ENCODE results near the gene ACTR5. TPM values are rescaled to one million over a fixed set of nuclear protein-coding genes. Genes with fewer than 3 reads are reported as not detected.

The ACTR5 gene
- total RNA-seq (8.4 TPM), polyA plus RNA-seq (ENCODE audit: insufficient read depth, low read depth, low replicate concordance) (5.8 TPM)
- long read RNA-seq, donor 1, partial matches to known transcripts, result 0 of 1 reads
- long read RNA-seq, donor 1, other reads (novel, unspliced or antisense), result 0 of 1 reads
- long read RNA-seq, donor 2, partial matches to known transcripts, result 0 of 1 reads
- long read RNA-seq, donor 2, other reads (novel, unspliced or antisense), result 0 of 1 reads
- long read RNA-seq, donor 3, partial matches to known transcripts, result 0 of 3 reads
- long read RNA-seq, donor 3, other reads (novel, unspliced or antisense), result 0 of 3 reads
- long read RNA-seq, donor 4, partial matches to known transcripts, result 0 of 1 reads
- long read RNA-seq, donor 4, other reads (novel, unspliced or antisense), result 0 of 1 reads
- long read RNA-seq, donor 5, result 0 reads
- long read RNA-seq, donor 6, partial matches to known transcripts, result 0 of 2 reads
- long read RNA-seq, donor 6, other reads (novel, unspliced or antisense), result 0 of 2 reads
- long read RNA-seq, donor 7, transcript ACTR5-201 (9 exons, 2,565 nt), result major isoform, 7 of 14 reads
- long read RNA-seq, donor 7, partial matches to known transcripts, result 1 of 14 reads
- long read RNA-seq, donor 7, other reads (novel, unspliced or antisense), result 6 of 14 reads
- long read RNA-seq, donor 8, partial matches to known transcripts, result 0 of 1 reads
- long read RNA-seq, donor 8, other reads (novel, unspliced or antisense), result 0 of 1 reads
- long read RNA-seq, donor 9, result 0 reads
- long read RNA-seq, donor 10, partial matches to known transcripts, result 0 of 1 reads
- long read RNA-seq, donor 10, other reads (novel, unspliced or antisense), result 0 of 1 reads

- Histone ChIP-seq H3K27me3 (ENCODE audit: control insufficient read depth, insufficient read depth, low read length) (no peaks in the 10 kb centered on the region), H3K9me3 (ENCODE audit: control insufficient read depth in 2 of 3, insufficient read depth in 1 of 3, low read length in 3 of 3) (no peaks in the 10 kb centered on the region), H3K4me1 (ENCODE audit: control insufficient read depth in 2 of 3, insufficient read depth in 2 of 3, low read depth in 1 of 3, low read length in 3 of 3) (peaks cover 3 to 10% (median 8%) of the 10 kb centered on the region in 3 donors), H3K9ac (ENCODE audit: low read length in 3 of 3) (peak within 1 kb of the TSS; percentile 50 to 83 (median 76)), H3K27ac (ENCODE audit: low read depth in 2 of 2, low read length in 2 of 2) (peak within 1 kb of the TSS; percentile 72 to 92), H3K36me3 (ENCODE audit: control insufficient read depth in 2 of 3, insufficient read depth in 3 of 3, low read length in 3 of 3) (no peaks in the 10 kb centered on the region), H3K4me3 (ENCODE audit: low read length in 3 of 3) (peak within 1 kb of the TSS; percentile 65 to 92 (median 78))
- TF ChIP-seq, protein P1, sequence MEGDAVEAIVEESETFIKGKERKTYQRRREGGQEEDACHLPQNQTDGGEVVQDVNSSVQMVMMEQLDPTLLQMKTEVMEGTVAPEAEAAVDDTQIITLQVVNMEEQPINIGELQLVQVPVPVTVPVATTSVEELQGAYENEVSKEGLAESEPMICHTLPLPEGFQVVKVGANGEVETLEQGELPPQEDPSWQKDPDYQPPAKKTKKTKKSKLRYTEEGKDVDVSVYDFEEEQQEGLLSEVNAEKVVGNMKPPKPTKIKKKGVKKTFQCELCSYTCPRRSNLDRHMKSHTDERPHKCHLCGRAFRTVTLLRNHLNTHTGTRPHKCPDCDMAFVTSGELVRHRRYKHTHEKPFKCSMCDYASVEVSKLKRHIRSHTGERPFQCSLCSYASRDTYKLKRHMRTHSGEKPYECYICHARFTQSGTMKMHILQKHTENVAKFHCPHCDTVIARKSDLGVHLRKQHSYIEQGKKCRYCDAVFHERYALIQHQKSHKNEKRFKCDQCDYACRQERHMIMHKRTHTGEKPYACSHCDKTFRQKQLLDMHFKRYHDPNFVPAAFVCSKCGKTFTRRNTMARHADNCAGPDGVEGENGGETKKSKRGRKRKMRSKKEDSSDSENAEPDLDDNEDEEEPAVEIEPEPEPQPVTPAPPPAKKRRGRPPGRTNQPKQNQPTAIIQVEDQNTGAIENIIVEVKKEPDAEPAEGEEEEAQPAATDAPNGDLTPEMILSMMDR (IDR thresholded peaks at IDR 0.05; ENCODE audit: borderline replicate concordance, extremely low read depth, insufficient read depth), result no peak
- DNase-seq (peak; percentile 95 to 97 (median 96)), FAIRE-seq (no peak)
- intact Hi-C loops (cut with DNase I), result no loop called here
Observed at GRCh38 chr20:38748097-38748860, at the start of gene ACTR5. Gene ACTR5, plus strand, starts transcription at chr20:38748460. Its CDS starts 19 bp downstream, at chr20:38748479.

GRCh38 chr20:38698541-38698940 lies 49.7 kb upstream of the ACTR5 start:
- H3K27ac ChIP-seq (ENCODE audit: low read depth in 2 of 2, low read length in 2 of 2), result no peak overlapping the region
- H3K36me3 ChIP-seq (ENCODE audit: control insufficient read depth in 2 of 3, insufficient read depth in 3 of 3, low read length in 3 of 3), result no peaks in the 10 kb centered on the region
- intact Hi-C loops (cut with DNase I), result no loop called here
- H3K9ac ChIP-seq (ENCODE audit: low read length in 3 of 3), result no peak overlapping the region
- DNase-seq (no peak), FAIRE-seq (no peak)
- H3K4me1 ChIP-seq (ENCODE audit: control insufficient read depth in 2 of 3, insufficient read depth in 2 of 3, low read depth in 1 of 3, low read length in 3 of 3), result no peaks in the 10 kb centered on the region
- H3K9me3 ChIP-seq (ENCODE audit: control insufficient read depth in 2 of 3, insufficient read depth in 1 of 3, low read length in 3 of 3), result no peaks in the 10 kb centered on the region
- TF ChIP-seq, protein P1 (IDR thresholded peaks at IDR 0.05; ENCODE audit: borderline replicate concordance, extremely low read depth, insufficient read depth), result no peak
- H3K4me3 ChIP-seq (ENCODE audit: low read length in 3 of 3), result no peak overlapping the region
- H3K27me3 ChIP-seq (ENCODE audit: control insufficient read depth, insufficient read depth, low read length), result no peaks in the 10 kb centered on the region

GRCh38 chr20:38700141-38700540 lies 48.1 kb upstream of the ACTR5 start:
- FAIRE-seq, result no peak
- H3K27me3 ChIP-seq (ENCODE audit: control insufficient read depth, insufficient read depth, low read length), result no peaks in the 10 kb centered on the region

More at GRCh38 chr20:38700141-38700540, 48.1 kb upstream of the ACTR5 start:
- Histone ChIP-seq H3K36me3 (ENCODE audit: control insufficient read depth in 2 of 3, insufficient read depth in 3 of 3, low read length in 3 of 3) (no peaks in the 10 kb centered on the region), H3K9me3 (ENCODE audit: control insufficient read depth in 2 of 3, insufficient read depth in 1 of 3, low read length in 3 of 3) (no peaks in the 10 kb centered on the region), H3K27ac (ENCODE audit: low read depth in 2 of 2, low read length in 2 of 2) (no peak overlapping the region), H3K9ac (ENCODE audit: low read length in 3 of 3) (no peak overlapping the region), H3K4me1 (ENCODE audit: control insufficient read depth in 2 of 3, insufficient read depth in 2 of 3, low read depth in 1 of 3, low read length in 3 of 3) (no peaks in the 10 kb centered on the region), H3K4me3 (ENCODE audit: low read length in 3 of 3) (no peak overlapping the region)
- TF ChIP-seq, protein P1 (IDR thresholded peaks at IDR 0.05; ENCODE audit: borderline replicate concordance, extremely low read depth, insufficient read depth), result no peak
- no peak for DNase-seq
- intact Hi-C loops (cut with DNase I), result no loop called here

All from kidney (tissue), 22 donors.